PC-9 (cell line): ENCODE measurements around the gene MLH1. TPM values are rescaled to one million over a fixed set of nuclear protein-coding genes. Genes with fewer than 3 reads are reported as not detected.

Experiments
- BruUV-seq: library from RNA; stranded (reverse); fragments of 400-500 nt; replicated peaks from 2 replicates; lab custom pipeline; 2021; lab: Mats Ljungman, UMichigan
- CTCF ChIA-PET: fragments of 300-600 bp; sonication (Branson Sonifier 250); formaldehyde crosslinking; loops from one replicate; lab custom pipeline; 2022; ENCODE audit warnings: antibody characterized with exemption; lab: Charles Lee
- POLR2A ChIA-PET: fragments of 300-600 bp; sonication (Branson Sonifier 250); formaldehyde crosslinking; loops from one replicate; lab custom pipeline; 2022; ENCODE audit warnings: antibody characterized with exemption; ENCODE audit not compliant: unreplicated experiment; lab: Charles Lee
- DNase-seq, 2 experiments: peaks; one replicate each; pipeline versions ENCODE4 v3.0.0 to v3.0.0-alpha.2; 2015 to 2022; ENCODE audit warnings: mixed read lengths in 1 of 2
- H2AFZ ChIP-seq: fragments of 200-600 bp; sonication (generic); 2 replicates; pipeline ENCODE4 v1.8.1; 2017; ENCODE audit warnings: antibody characterized with exemption
- H3F3A ChIP-seq: fragments of 200-600 bp; sonication (generic); 2 replicates; pipeline ENCODE4 v1.8.1; 2017; ENCODE audit warnings: antibody characterized with exemption, mild to moderate bottlenecking, low read depth; ENCODE audit not compliant: insufficient read depth
- H3K27ac ChIP-seq: fragments of 200-600 bp; sonication (generic); 2 replicates; pipeline ENCODE4 v1.6.1; 2016; ENCODE audit warnings: mixed run types
- H3K27me3 ChIP-seq: fragments of 200-600 bp; sonication (generic); 2 replicates; pipeline ENCODE4 v1.6.1; 2016; ENCODE audit warnings: low read depth, mixed run types; ENCODE audit not compliant: insufficient read depth
- H3K36me3 ChIP-seq: fragments of 200-600 bp; sonication (generic); 2 replicates; pipeline ENCODE4 v1.6.1; 2016; ENCODE audit warnings: low read depth, mixed run types
- H3K4me1 ChIP-seq: fragments of 200-600 bp; sonication (generic); replicated peaks from 2 replicates; pipeline ENCODE4 v1.6.1; 2016; ENCODE audit warnings: mixed run types; ENCODE audit not compliant: insufficient read depth
- H3K4me2 ChIP-seq: fragments of 200-600 bp; sonication (generic); 2 replicates; pipeline ENCODE4 v1.6.1; 2017; ENCODE audit warnings: mixed run types
- H3K4me3 ChIP-seq: fragments of 200-600 bp; sonication (generic); 2 replicates; pipeline ENCODE4 v1.6.1; 2016; ENCODE audit warnings: mixed run types
- H3K79me2 ChIP-seq: fragments of 200-600 bp; sonication (generic); 2 replicates; pipeline ENCODE4 v1.6.1; 2017; ENCODE audit warnings: low read depth, mixed run types
- H3K9me2 ChIP-seq: fragments of 200-600 bp; sonication (generic); 2 replicates; pipeline ENCODE4 v1.8.1; 2017; ENCODE audit warnings: mild to moderate bottlenecking; ENCODE audit not compliant: insufficient read depth
- H3K9me3 ChIP-seq: fragments of 200-600 bp; sonication (generic); 2 replicates; pipeline ENCODE4 v1.8.1; 2016; ENCODE audit warnings: low read depth; ENCODE audit not compliant: insufficient read depth
- H4K20me1 ChIP-seq: fragments of 200-600 bp; sonication (generic); 2 replicates; pipeline ENCODE4 v1.8.1; 2017; ENCODE audit not compliant: insufficient read depth
- EZH2 ChIP-seq: fragments of 200-600 bp; sonication (generic); IDR thresholded peaks from 2 replicates; pipeline ENCODE4 v1.8.0; 2017; ENCODE audit warnings: antibody characterized with exemption, low read depth
- intact Hi-C: fragments of 100-400 bp; cut with micrococcal nuclease; formaldehyde crosslinking; loops from one replicate; pipeline ENCODE4 v1.10.0; 2022; ENCODE audit not compliant: unreplicated experiment
- total RNA-seq: library from RNA; stranded (reverse); gene quantifications from 2 replicates; pipeline ENCODE4 v1.2.3, GENCODE V29; 2021
- TF ChIP-seq, protein P1 (sequence below): fragments of 200-600 bp; sonication (generic); conservative IDR thresholded peaks from 2 replicates; pipeline ENCODE4 v1.6.1; 2017; ENCODE audit warnings: mixed run types, antibody characterized with exemption, mild to moderate bottlenecking, moderate library complexity

Gene MLH1
- total RNA-seq, 1 experiment from 2014 or later: 30.9 TPM

DNA sequence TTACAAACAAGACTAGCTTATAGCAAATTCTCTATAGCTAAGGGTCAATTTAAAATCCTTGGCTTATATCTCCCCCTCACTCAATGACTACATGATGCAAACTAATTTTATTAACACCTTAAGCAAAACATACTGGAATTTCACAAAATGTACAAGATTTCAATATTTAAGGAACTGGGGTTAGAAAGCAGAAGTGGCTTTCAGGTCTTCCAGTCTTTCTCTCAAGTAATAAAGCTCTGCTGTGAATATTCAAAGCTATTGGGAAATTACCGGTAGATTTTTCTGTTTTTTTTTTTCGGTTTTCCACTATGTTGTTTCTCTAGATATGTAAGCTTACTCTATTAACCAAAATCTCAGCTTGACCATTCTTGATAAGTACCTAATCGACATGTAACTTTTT lies 4.3 kb upstream of the MLH1 start:
- no peak for DNase-seq
- no peaks in the 10 kb centered on the region for H3K9me3 ChIP-seq
- TF ChIP-seq EZH2: no peak
- TF ChIP-seq, protein P1, sequence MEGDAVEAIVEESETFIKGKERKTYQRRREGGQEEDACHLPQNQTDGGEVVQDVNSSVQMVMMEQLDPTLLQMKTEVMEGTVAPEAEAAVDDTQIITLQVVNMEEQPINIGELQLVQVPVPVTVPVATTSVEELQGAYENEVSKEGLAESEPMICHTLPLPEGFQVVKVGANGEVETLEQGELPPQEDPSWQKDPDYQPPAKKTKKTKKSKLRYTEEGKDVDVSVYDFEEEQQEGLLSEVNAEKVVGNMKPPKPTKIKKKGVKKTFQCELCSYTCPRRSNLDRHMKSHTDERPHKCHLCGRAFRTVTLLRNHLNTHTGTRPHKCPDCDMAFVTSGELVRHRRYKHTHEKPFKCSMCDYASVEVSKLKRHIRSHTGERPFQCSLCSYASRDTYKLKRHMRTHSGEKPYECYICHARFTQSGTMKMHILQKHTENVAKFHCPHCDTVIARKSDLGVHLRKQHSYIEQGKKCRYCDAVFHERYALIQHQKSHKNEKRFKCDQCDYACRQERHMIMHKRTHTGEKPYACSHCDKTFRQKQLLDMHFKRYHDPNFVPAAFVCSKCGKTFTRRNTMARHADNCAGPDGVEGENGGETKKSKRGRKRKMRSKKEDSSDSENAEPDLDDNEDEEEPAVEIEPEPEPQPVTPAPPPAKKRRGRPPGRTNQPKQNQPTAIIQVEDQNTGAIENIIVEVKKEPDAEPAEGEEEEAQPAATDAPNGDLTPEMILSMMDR: no peak
- H4K20me1 ChIP-seq: no peaks in the 10 kb centered on the region; the same call in none of the 2 replicates
- peaks cover 24% of the 10 kb centered on the region; the same call in 1 of the 2 replicates for H3K36me3 ChIP-seq
- no peaks in the 10 kb centered on the region for H3K9me2 ChIP-seq
- intact Hi-C loops: no loop called here
- H3K27me3 ChIP-seq: no peaks in the 10 kb centered on the region
- H3K4me2 ChIP-seq: no peak overlapping the region
- no peak overlapping the region for H2AFZ ChIP-seq
- no peak overlapping the region for H3K4me3 ChIP-seq
- no TSS peak for BruUV-seq
- peaks cover 22% of the 10 kb centered on the region for H3K4me1 ChIP-seq
- peaks cover 39% of the 10 kb centered on the region for H3K79me2 ChIP-seq
- H3K27ac ChIP-seq: no peak overlapping the region
- ChIA-PET POLR2A (interaction anchor here (0.6 kb wide), 2 partner anchors 158 to 201 kb away, joined by 6 to 14 read pairs; no protein-coding TSS in a partner anchor), CTCF (interaction anchor here (0.5 to 0.6 kb wide), 2 partner anchors 22 to 44 kb away, joined by 3 read pairs; partner anchors contain the start of gene TRANK1)
- H3F3A ChIP-seq: no peaks in the 10 kb centered on the region; the same call in 1 of the 2 replicates

DNA sequence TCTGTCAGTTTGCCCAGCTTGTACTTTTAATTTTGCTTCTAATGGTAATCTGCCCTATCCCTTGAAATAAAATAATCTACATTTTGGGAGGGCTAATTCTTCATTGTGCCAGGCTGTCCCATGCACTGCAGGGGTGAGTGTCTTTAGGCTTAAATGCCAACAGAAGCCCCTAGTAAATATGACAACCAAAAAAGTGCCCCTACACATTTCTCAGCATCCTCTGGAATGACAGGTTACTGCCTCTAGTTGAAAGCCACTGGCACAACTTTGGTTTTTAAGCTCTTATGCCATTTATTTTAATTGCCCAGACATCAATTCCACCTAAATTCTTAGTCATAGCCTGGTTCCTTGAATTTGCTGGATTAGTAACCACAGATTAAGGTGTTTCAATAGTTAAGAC lies 3.8 kb upstream of the MLH1 start:
- Histone ChIP-seq H3K79me2 (peaks cover 44% of the 10 kb centered on the region), H3K4me2 (peak overlapping the region; percentile 94), H3K36me3 (peaks cover 24% of the 10 kb centered on the region; the same call in 1 of the 2 replicates), H3K9me2 (no peaks in the 10 kb centered on the region), H3K4me3 (no peak overlapping the region), H3F3A (no peaks in the 10 kb centered on the region; the same call in 1 of the 2 replicates), H4K20me1 (no peaks in the 10 kb centered on the region; the same call in none of the 2 replicates), H3K4me1 (peaks cover 27% of the 10 kb centered on the region), H3K27me3 (no peaks in the 10 kb centered on the region), H3K27ac (no peak overlapping the region), H2AFZ (no peak overlapping the region), H3K9me3 (no peaks in the 10 kb centered on the region)
- ChIA-PET POLR2A (no interaction called here), CTCF (interaction anchor here (0.5 kb wide), 1 partner anchor 23 kb away, joined by 3 read pairs; no protein-coding TSS in a partner anchor)
- no TSS peak for BruUV-seq
- DNase-seq: no peak
- TF ChIP-seq, protein P1: no peak
- TF ChIP-seq EZH2: no peak
- intact Hi-C loops: no loop called here

DNA sequence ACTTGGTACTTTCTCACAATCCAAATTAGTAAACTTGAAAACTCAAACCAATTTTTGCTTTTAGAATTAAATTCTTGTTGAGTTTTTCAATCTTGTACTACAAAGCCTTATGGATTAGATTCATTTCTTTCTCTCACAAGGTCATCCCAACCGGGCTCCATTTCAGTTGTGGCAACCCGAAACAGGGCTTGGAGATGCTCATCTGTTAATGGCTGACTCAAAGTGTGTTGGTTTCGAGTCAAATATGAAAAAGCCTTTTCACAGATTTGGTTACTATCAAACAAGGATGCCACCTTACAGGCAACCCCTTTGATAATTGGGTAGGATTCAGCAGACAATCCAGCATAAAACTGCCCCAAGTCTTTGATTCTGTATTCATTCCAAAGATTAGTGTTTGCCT lies 2.2 kb upstream of the MLH1 start:
- Histone ChIP-seq H2AFZ (no peak overlapping the region), H3K4me2 (peak overlapping the region; percentile 94), H3K36me3 (peaks cover 26% of the 10 kb centered on the region; the same call in 1 of the 2 replicates), H3K79me2 (peaks cover 48% of the 10 kb centered on the region), H3K27me3 (no peaks in the 10 kb centered on the region), H3F3A (no peaks in the 10 kb centered on the region; the same call in 1 of the 2 replicates), H3K9me3 (no peaks in the 10 kb centered on the region), H3K27ac (no peak overlapping the region), H3K4me1 (peaks cover 28% of the 10 kb centered on the region), H3K4me3 (peak overlapping the region; percentile 83), H3K9me2 (no peaks in the 10 kb centered on the region), H4K20me1 (no peaks in the 10 kb centered on the region; the same call in none of the 2 replicates)
- ChIA-PET CTCF (no interaction called here), POLR2A (interaction anchor here (0.7 kb wide), 1 partner anchor 83 kb away, joined by 10 read pairs; no protein-coding TSS in a partner anchor)
- DNase-seq: no peak
- intact Hi-C loops: loop anchor here (5.0 kb wide), 2 partner anchors 231 to 1146 kb away; partner anchors contain the start of genes ACAA1 and MYD88
- no peak for TF ChIP-seq EZH2
- TF ChIP-seq, protein P1: no peak
- BruUV-seq: no TSS peak
